ENCODE results near the gene AP3D1. TPM values are rescaled to one million over a fixed set of nuclear protein-coding genes. Genes with fewer than 3 reads are reported as not detected.
"Not testable (repeated sequence)": the region's sequence is repeated elsewhere in the genome, so short reads cannot be mapped to it uniquely, and the experiment has no call there.

AP3D1 gene
- total and polyA plus RNA-seq, 12 donors = 63.9 to 168 (median 81.9) TPM

GRCh38 chr19:2129022-2129421, 22.3 kb downstream of the AP3D1 start:
- TF ChIP-seq, protein P1, sequence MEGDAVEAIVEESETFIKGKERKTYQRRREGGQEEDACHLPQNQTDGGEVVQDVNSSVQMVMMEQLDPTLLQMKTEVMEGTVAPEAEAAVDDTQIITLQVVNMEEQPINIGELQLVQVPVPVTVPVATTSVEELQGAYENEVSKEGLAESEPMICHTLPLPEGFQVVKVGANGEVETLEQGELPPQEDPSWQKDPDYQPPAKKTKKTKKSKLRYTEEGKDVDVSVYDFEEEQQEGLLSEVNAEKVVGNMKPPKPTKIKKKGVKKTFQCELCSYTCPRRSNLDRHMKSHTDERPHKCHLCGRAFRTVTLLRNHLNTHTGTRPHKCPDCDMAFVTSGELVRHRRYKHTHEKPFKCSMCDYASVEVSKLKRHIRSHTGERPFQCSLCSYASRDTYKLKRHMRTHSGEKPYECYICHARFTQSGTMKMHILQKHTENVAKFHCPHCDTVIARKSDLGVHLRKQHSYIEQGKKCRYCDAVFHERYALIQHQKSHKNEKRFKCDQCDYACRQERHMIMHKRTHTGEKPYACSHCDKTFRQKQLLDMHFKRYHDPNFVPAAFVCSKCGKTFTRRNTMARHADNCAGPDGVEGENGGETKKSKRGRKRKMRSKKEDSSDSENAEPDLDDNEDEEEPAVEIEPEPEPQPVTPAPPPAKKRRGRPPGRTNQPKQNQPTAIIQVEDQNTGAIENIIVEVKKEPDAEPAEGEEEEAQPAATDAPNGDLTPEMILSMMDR (IDR thresholded peaks at IDR 0.05) = no peak
- H3K27me3 ChIP-seq = no peaks in the 10 kb centered on the region
- H3K9me3 ChIP-seq = no peaks in the 10 kb centered on the region
- H3K36me3 ChIP-seq = peaks cover 0 to 93% (median 36%) of the 10 kb centered on the region in 9 donors
- ATAC-seq (peak in 5 of 8 donors; percentile 8 to 42 (median 23)), DNase-seq (no peak)
- peak overlapping the region in 9 of 10 donors; percentile 44 to 87 (median 79) for H3K27ac ChIP-seq
- WGBS, 2 donors = 87 to 89% methylated on average over 21 of the region's 21 CpGs
- intact Hi-C loops (cut with DNase I) = loop anchor here in 1 of 10 donors (5.0 kb wide), 1 partner anchor 988 kb away; no protein-coding TSS in a partner anchor
- no peak overlapping the region for H3K4me3 ChIP-seq
- peaks cover 0 to 42% (median 25%) of the 10 kb centered on the region in 9 donors for H3K4me1 ChIP-seq

GRCh38 chr19:2128252-2128651, 23.1 kb downstream of the AP3D1 start:
- DNase-seq, H3K9me3 ChIP-seq, H3K27me3 ChIP-seq, H3K4me3 ChIP-seq: not testable (repeated sequence)
- 72 to 83% methylated on average over 24 to 27 of the region's 34 CpGs for WGBS, 2 donors
- intact Hi-C loops (cut with DNase I) = loop anchor here in 1 of 10 donors (5.0 kb wide), 1 partner anchor 989 kb away; no protein-coding TSS in a partner anchor
- peak in 6 of 8 donors; percentile 11 to 40 (median 24) for ATAC-seq
- H3K27ac ChIP-seq = peak overlapping the region; percentile 15 to 92 (median 84)
- H3K4me1 ChIP-seq = peaks cover 0 to 42% (median 25%) of the 10 kb centered on the region in 9 donors
- H3K36me3 ChIP-seq = peaks cover 0 to 93% (median 40%) of the 10 kb centered on the region in 9 donors

DNA sequence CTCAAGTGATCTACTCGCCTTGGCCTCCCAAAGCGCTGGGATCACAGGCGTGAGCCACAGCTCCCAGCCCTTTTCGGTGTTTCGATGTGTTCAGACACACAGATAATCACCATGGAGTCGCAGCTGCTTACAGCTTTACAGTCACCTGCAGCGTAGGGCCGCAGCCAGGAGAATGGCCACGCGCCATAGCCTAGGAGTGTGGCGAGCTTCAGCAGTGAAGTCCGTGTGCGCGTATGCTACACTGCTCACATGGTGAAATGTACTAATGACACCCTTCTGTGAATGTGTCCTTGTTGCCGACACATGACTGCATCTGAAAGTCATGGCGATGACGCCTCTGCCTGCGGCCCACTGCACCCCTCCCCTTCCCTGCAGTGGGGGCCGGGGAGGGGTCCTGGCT, 23.6 kb downstream of the AP3D1 start:
- ATAC-seq (peak; percentile 82 to 91 (median 87)), DNase-seq (peak; percentile 77 to 81)
- no peaks in the 10 kb centered on the region for H3K27me3 ChIP-seq
- peak overlapping the region; percentile 47 to 92 (median 84) for H3K27ac ChIP-seq
- TF ChIP-seq, protein P1 (IDR thresholded peaks at IDR 0.05) = no peak
- intact Hi-C loops (cut with DNase I) = loop anchor here in 1 of 10 donors (5.0 kb wide), 1 partner anchor 990 kb away; no protein-coding TSS in a partner anchor
- H3K36me3 ChIP-seq = peaks cover 0 to 93% (median 45%) of the 10 kb centered on the region in 9 donors
- peaks cover 0 to 37% (median 21%) of the 10 kb centered on the region in 9 donors for H3K4me1 ChIP-seq
- H3K4me3 ChIP-seq = no peak overlapping the region
- no peaks in the 10 kb centered on the region for H3K9me3 ChIP-seq
- 40 to 52% methylated on average over 19 of the region's 19 CpGs for WGBS, 2 donors

DNA sequence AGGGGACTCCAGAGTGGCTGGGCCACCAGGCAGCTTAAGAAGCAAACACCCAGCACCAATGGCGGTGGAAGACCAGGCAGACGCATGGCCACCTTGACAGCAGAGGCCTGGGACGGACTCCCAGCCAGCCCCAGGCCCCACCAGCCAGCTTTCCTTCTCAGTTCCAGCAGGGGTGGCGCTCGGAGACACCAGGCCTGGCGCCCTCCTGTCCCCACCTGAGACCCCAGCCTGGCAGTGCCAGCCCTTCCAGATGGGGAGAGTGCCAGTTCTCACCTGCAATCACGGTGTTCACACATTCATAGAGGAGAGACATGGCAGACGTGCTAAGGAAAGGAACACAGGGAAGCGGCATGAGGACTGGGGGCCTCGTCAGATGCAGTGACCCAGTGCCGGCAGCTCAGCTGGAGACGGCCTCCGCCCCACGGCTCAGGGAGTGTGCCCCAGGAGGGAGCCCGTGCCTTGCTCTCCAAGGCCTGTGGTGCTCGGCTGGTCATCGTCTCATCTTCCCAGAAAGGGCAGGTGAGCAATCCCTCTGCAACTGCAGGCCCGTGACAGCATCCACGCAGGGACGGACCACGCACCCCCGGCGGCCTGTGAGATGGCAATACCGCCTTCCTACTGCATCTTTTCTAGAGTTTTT, 24.4 kb downstream of the AP3D1 start:
- DNase-seq (no peak), ATAC-seq (no peak)
- WGBS, 2 donors = 92 to 94% methylated on average over 24 of the region's 24 CpGs
- Histone ChIP-seq H3K4me3 (no peak overlapping the region), H3K27ac (peak overlapping the region; percentile 47 to 92 (median 84)), H3K9me3 (no peaks in the 10 kb centered on the region), H3K36me3 (peaks cover 0 to 93% (median 47%) of the 10 kb centered on the region in 9 donors), H3K27me3 (no peaks in the 10 kb centered on the region), H3K4me1 (peaks cover 0 to 33% (median 17%) of the 10 kb centered on the region in 9 donors)
- TF ChIP-seq, protein P1 (IDR thresholded peaks at IDR 0.05) = no peak
- intact Hi-C loops (cut with DNase I) = loop anchor here in 1 of 10 donors (5.0 kb wide), 1 partner anchor 990 kb away; no protein-coding TSS in a partner anchor

All from heart right ventricle (tissue), 16 donors.